Caco-2 (cell line): ENCODE results near the gene GNL2. TPM values are rescaled to one million over a fixed set of nuclear protein-coding genes. Genes with fewer than 3 reads are reported as not detected.
A peak's percentile ranks its signal among the peaks of the same experiment; 100 is the strongest.

ENCODE experiments used
- BruUV-seq: library from RNA; stranded (reverse); fragments of 400-500 nt; replicated peaks from 2 replicates; lab custom pipeline; 2021; lab: Mats Ljungman, UMichigan
- CTCF ChIA-PET: fragments of 300-600 bp; sonication (Branson Sonifier 250); formaldehyde crosslinking; loops from one replicate; lab custom pipeline; 2022; ENCODE audit warnings: antibody characterized with exemption; lab: Charles Lee
- POLR2A ChIA-PET: fragments of 300-600 bp; sonication (Branson Sonifier 250); formaldehyde crosslinking; loops from one replicate; lab custom pipeline; 2022; ENCODE audit warnings: antibody characterized with exemption; lab: Charles Lee
- DNase-seq, 2 experiments: peaks; one replicate each; pipeline versions ENCODE4 v3.0.0 to v3.0.0-alpha.2; 2020 to 2022
- H3K27me3 ChIP-seq: replicated peaks from 2 replicates; pipeline ENCODE4 v1.6.0; 2011; ENCODE audit warnings: low read length; ENCODE audit not compliant: control insufficient read depth, insufficient read depth
- H3K36me3 ChIP-seq: 2 replicates; pipeline ENCODE4 v1.5.1; 2011; ENCODE audit warnings: low read length; ENCODE audit not compliant: control insufficient read depth, insufficient read depth
- H3K4me1 ChIP-seq: fragments of 250-450 bp; sonication (Bioruptor Pico); 2 replicates; pipeline ENCODE4 v1.5.1; 2020; ENCODE audit warnings: mild to moderate bottlenecking
- H3K4me3 ChIP-seq: 2 replicates; pipeline ENCODE4 v1.5.1; 2011; ENCODE audit warnings: low read depth, mild to moderate bottlenecking, control low read depth, low read length
- H3K9me3 ChIP-seq: fragments of 250-450 bp; sonication (Bioruptor Pico); 2 replicates; pipeline ENCODE4 v1.5.1; 2020; ENCODE audit warnings: mild to moderate bottlenecking, moderate library complexity
- H3K27ac Mint-ChIP-seq: one replicate; pipeline ENCODE4 v1.8.0; 2022; ENCODE audit warnings: mixed read lengths; ENCODE audit not compliant: unreplicated experiment
- H3K27me3 Mint-ChIP-seq: one replicate; pipeline ENCODE4 v1.8.0; 2022; ENCODE audit warnings: mixed read lengths; ENCODE audit not compliant: insufficient read depth, unreplicated experiment
- H3K36me3 Mint-ChIP-seq: one replicate; pipeline ENCODE4 v1.8.0; 2022; ENCODE audit warnings: mild to moderate bottlenecking, mixed read lengths; ENCODE audit not compliant: insufficient read depth, unreplicated experiment
- H3K4me1 Mint-ChIP-seq: one replicate; pipeline ENCODE4 v1.8.0; 2022; ENCODE audit warnings: low read depth, mixed read lengths; ENCODE audit not compliant: unreplicated experiment
- H3K4me3 Mint-ChIP-seq: one replicate; pipeline ENCODE4 v1.8.0; 2022; ENCODE audit warnings: mild to moderate bottlenecking, moderate library complexity, mixed read lengths; ENCODE audit not compliant: unreplicated experiment
- H3K9me3 Mint-ChIP-seq: one replicate; pipeline ENCODE4 v1.8.0; 2022; ENCODE audit warnings: mixed read lengths; ENCODE audit not compliant: unreplicated experiment
- intact Hi-C: fragments of 100-400 bp; cut with micrococcal nuclease; formaldehyde crosslinking; loops from one replicate; pipeline ENCODE4 v1.10.0; 2022; ENCODE audit not compliant: unreplicated experiment
- total RNA-seq: library from RNA; stranded (reverse); gene quantifications from 2 replicates; pipeline ENCODE4 v1.2.3, GENCODE V29; 2022
- TF ChIP-seq, protein P1 (sequence below), 2 experiments: fragments of 200-600 bp in 1 of 2; IDR thresholded peaks; 1 replicate in 1 of 2; 2 replicates in 1 of 2; pipeline versions ENCODE4 v1.5.1 to v1.8.0; 2011 to 2022; ENCODE audit warnings: antibody characterized with exemption in 1 of 2, control low read depth in 1 of 2, inconsistent platforms in 1 of 2, low read depth in 1 of 2, low read length in 1 of 2, mild to moderate bottlenecking in 1 of 2, moderate library complexity in 1 of 2; ENCODE audit not compliant: insufficient read depth in 1 of 2, severe bottlenecking in 1 of 2, unreplicated experiment in 1 of 2

The GNL2 gene
- total RNA-seq, 1 experiment from 2014 or later = 51.6 TPM

DNA sequence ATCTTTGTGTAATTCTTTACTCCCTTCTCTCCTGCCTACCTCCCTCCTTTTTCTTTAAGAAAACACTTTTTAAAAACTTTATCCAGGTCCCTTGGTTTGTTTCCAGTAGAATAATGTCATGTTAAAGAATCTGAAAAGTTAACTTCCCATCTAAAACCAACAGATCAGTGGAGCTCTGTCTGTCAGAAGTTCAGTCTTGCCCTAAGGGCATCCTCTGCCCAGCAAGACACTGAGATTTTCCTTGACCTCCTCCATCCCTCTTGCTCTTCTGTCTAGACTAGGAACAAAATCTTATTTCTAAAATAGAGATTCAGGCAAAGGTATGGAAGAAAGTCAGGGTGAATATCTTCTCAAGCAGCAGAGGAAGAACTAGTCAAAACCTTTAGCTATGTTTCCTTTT, 5.7 kb upstream of the GNL2 start:
- Mint-ChIP-seq H3K36me3 (no peaks in the 10 kb centered on the region), H3K27ac (no peak overlapping the region), H3K27me3 (no peaks in the 10 kb centered on the region), H3K4me1 (peaks cover 6% of the 10 kb centered on the region), H3K4me3 (no peak overlapping the region), H3K9me3 (no peaks in the 10 kb centered on the region)
- Histone ChIP-seq H3K4me3 (no peak overlapping the region), H3K27me3 (no peaks in the 10 kb centered on the region), H3K36me3 (no peaks in the 10 kb centered on the region), H3K4me1 (0 out of 2 replicates have a peak, but pooled peaks cover 2% of the 10 kb centered on the region), H3K9me3 (no peaks in the 10 kb centered on the region)
- CTCF ChIA-PET = no interaction called here
- no TSS peak for BruUV-seq
- DNase-seq = no peak
- intact Hi-C loops = no loop called here
- POLR2A ChIA-PET = no interaction called here
- TF ChIP-seq, protein P1, sequence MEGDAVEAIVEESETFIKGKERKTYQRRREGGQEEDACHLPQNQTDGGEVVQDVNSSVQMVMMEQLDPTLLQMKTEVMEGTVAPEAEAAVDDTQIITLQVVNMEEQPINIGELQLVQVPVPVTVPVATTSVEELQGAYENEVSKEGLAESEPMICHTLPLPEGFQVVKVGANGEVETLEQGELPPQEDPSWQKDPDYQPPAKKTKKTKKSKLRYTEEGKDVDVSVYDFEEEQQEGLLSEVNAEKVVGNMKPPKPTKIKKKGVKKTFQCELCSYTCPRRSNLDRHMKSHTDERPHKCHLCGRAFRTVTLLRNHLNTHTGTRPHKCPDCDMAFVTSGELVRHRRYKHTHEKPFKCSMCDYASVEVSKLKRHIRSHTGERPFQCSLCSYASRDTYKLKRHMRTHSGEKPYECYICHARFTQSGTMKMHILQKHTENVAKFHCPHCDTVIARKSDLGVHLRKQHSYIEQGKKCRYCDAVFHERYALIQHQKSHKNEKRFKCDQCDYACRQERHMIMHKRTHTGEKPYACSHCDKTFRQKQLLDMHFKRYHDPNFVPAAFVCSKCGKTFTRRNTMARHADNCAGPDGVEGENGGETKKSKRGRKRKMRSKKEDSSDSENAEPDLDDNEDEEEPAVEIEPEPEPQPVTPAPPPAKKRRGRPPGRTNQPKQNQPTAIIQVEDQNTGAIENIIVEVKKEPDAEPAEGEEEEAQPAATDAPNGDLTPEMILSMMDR (IDR thresholded peaks at IDR 0.05; ENCODE audit: insufficient read depth in 1 of 2, low read depth in 1 of 2, low read length in 1 of 2, severe bottlenecking in 1 of 2, unreplicated experiment in 1 of 2) = no peak

DNA sequence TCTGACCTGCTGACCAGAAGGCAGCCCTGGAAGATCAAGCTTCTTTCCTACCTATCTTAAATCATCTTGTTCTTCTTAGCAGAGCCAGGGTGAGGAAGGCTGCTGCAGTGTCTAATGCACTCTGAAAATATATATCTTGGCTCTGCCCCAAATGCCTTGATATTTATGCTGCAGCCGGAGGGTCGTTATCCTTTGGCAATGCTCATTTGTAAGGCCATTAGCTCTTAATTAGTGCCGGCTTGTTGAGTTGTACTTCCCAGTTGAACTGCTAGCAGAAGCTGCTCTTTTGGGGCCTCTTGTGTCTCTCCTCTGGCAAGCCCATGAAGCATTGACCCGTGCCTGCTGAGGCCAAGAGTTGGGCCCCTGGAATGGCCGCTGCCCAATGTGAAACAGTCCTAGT, 4.2 kb upstream of the GNL2 start:
- Mint-ChIP-seq H3K36me3 (peaks cover 10% of the 10 kb centered on the region), H3K4me1 (peaks cover 5% of the 10 kb centered on the region), H3K9me3 (no peaks in the 10 kb centered on the region), H3K27me3 (no peaks in the 10 kb centered on the region), H3K4me3 (no peak overlapping the region), H3K27ac (no peak overlapping the region)
- H3K4me3 ChIP-seq = no peak overlapping the region
- ChIA-PET CTCF (no interaction called here), POLR2A (no interaction called here)
- 0 out of 2 replicates have a peak, but pooled peaks cover 6% of the 10 kb centered on the region for H3K4me1 ChIP-seq
- no TSS peak for BruUV-seq
- intact Hi-C loops = no loop called here
- H3K27me3 ChIP-seq = no peaks in the 10 kb centered on the region
- no peaks in the 10 kb centered on the region for H3K9me3 ChIP-seq
- TF ChIP-seq, protein P1 (IDR thresholded peaks at IDR 0.05; ENCODE audit: insufficient read depth in 1 of 2, low read depth in 1 of 2, low read length in 1 of 2, severe bottlenecking in 1 of 2, unreplicated experiment in 1 of 2) = no peak
- DNase-seq = no peak
- no peaks in the 10 kb centered on the region for H3K36me3 ChIP-seq

DNA sequence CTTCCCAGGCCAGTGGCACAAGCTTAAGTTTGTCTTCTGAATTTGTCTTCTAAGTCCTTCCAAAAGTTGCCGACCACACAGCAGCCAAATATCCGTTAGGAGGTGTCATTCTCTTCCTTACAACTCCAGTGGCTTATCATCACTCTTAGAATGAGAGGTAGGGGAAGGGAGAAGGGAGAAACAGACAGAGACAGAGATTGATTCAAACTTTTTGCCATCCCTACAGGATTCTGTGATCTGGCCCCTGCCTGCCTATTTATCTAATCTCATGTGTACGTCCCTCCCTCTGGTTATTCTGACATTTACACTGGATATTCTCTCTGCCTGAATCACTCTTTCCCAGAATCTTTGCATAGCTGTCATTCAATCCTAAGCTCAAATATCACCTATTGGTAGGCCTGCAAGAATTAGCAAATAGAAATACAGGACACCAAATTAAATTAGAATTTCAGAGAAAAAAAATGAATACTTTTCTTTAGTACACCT, 488 bp upstream of the GNL2 start:
- no peaks in the 10 kb centered on the region for H3K9me3 ChIP-seq
- no peaks in the 10 kb centered on the region for H3K27me3 Mint-ChIP-seq
- TF ChIP-seq, protein P1 (IDR thresholded peaks at IDR 0.05; ENCODE audit: insufficient read depth in 1 of 2, low read depth in 1 of 2, low read length in 1 of 2, severe bottlenecking in 1 of 2, unreplicated experiment in 1 of 2) = no peak
- POLR2A ChIA-PET = interaction anchor here (1.0 to 1.4 kb wide), 2 partner anchors 16 to 94 kb away, joined by 3 to 4 read pairs; a partner anchor contains a TSS
- CTCF ChIA-PET = interaction anchor here (1.4 kb wide), 2 partner anchors 81 to 94 kb away, joined by 4 to 5 read pairs; partner anchors contain the start of gene MEAF6
- DNase-seq = no peak
- H3K4me3 ChIP-seq = peak overlapping the region; percentile 40
- H3K36me3 Mint-ChIP-seq = peaks cover 24% of the 10 kb centered on the region
- peak overlapping the region; percentile 100 for H3K27ac Mint-ChIP-seq
- 0 out of 2 replicates have a peak, but pooled peaks cover 6% of the 10 kb centered on the region for H3K4me1 ChIP-seq
- BruUV-seq = no TSS peak
- no peaks in the 10 kb centered on the region for H3K9me3 Mint-ChIP-seq
- no peaks in the 10 kb centered on the region for H3K27me3 ChIP-seq
- intact Hi-C loops = no loop called here
- H3K36me3 ChIP-seq = no peaks in the 10 kb centered on the region
- no peaks in the 10 kb centered on the region for H3K4me1 Mint-ChIP-seq
- peak overlapping the region; percentile 100 for H3K4me3 Mint-ChIP-seq
